GM18507 (cell line): ENCODE results near the gene PGS1.

Experiments
- DNase-seq: peaks from one replicate; pipeline ENCODE4 v3.0.0; 2011; ENCODE audit warnings: low read depth; ENCODE audit not compliant: insufficient read length; ENCODE audit errors: extremely low spot score
- FAIRE-seq: peaks from 2 replicates; lab custom pipeline; 2011; peaks lifted over from hg19 to GRCh38; lab: Jason Lieb, UNC

Gene PGS1

DNA sequence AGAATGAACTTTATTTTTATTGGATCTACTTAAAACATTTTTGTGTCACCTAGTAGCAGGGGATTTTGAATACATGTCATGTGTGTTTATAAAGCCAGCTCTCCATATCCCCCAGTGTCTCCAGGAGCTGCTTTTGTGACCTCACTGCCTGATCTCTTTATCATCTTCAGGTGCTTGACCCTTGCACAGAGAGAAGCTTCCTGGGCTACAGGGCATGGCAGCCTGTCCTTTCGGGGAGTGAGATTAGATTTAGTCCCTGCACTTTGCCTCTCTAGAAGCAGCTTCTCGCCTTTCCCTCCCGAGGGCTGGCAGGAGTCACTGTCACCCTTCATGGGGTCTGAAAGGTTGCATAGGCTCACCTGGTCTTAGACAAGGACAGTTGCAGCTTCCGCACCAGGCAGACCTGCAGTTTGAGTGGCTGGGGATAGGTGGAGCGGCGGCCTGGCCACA, 42.7 kb downstream of the PGS1 start:
- no peak for FAIRE-seq
- no peak for DNase-seq

DNA sequence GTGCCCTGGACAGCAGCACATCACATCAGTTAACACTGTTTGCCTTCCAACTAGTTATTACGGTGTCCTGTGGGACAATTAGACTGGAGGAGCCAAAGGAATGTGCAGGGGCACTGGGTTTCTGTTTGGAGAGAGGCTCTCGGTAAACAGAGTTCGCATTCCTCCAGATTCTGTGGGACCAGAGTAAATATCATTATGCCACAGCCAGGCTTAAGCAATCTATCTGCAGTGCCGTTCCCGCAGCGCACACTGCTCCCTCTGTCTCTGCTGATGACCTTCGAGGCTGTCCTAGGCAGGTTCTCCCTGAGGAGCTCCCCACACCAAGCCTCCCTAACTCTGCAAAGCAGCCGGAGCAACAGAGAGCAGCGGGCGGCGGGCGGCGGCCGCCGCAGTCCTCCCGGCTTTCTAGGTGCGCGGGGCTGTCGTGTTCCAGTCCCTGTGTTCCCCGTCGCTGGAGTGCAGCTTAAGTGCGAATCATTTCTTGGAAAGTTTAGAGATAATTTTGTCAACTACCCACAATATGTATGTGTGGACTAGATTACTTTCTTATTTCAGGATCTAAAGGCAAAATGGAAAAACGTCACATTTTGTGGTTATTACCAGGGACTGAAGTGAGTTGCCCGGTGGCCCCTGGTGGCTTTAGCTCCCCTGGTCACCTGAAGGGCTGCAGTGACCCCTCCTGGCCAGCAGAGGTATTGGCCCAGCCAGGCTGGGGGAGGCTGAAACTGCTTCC, 43.3 kb downstream of the PGS1 start:
- peak; percentile 75 for FAIRE-seq

DNA sequence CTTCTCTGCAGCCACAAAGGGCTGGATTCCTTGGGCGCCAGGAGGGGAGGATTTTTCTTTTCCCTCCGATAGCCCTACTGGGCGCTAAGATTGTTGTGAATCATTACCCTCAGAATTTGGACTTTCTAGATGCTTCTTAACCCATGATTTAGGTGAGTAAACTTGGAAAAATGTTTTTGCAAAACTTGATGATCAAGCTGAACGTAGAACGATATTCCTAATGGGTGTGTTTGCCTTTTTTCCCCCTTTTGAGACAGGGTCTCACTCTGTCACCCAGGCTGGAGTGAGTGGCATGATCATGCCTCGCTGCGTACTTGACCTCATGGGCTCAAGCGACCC, 43.8 kb downstream of the PGS1 start:
- DNase-seq: no peak

More for the DNA sequence above, 43.3 kb downstream of the PGS1 start:
- DNase-seq: peak; percentile 69

DNA sequence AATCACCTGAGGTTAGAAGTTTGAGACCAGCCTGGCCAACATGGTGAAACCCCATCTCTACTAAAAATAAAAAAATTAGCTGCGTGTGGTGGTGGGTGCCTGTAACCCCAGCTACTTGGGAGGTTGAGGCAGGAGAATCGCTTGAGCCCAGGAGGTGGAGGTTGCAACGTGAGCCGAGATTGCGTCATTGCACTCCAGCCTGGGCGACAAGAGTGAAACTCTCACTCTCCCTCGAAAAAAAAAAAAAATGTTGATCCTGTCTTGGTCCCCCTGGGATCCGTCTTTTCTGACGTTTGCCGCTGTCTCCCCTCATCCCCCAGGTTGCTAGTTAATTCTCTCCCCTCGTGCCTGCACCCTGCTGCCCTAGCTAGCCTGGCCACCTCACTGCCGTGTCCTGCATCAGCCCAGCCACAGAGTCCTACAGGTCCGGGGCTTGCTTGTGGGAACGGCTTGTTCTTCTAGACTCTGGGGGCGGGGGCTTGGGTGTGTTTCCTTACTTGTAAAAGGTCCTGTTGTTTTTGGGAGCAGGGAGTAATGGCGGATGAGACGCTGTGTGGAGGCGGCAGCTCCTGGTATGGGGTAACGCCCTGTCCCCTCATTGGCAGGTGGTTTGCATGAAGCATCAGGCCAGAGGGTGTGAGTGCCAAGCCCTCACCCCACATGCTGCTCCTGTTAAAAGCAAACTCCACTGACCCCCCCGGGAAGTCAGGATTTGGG, 44.6 kb downstream of the PGS1 start:
- DNase-seq (no peak), FAIRE-seq (no peak)

More for the DNA sequence above, 43.8 kb downstream of the PGS1 start:
- FAIRE-seq: no peak

DNA sequence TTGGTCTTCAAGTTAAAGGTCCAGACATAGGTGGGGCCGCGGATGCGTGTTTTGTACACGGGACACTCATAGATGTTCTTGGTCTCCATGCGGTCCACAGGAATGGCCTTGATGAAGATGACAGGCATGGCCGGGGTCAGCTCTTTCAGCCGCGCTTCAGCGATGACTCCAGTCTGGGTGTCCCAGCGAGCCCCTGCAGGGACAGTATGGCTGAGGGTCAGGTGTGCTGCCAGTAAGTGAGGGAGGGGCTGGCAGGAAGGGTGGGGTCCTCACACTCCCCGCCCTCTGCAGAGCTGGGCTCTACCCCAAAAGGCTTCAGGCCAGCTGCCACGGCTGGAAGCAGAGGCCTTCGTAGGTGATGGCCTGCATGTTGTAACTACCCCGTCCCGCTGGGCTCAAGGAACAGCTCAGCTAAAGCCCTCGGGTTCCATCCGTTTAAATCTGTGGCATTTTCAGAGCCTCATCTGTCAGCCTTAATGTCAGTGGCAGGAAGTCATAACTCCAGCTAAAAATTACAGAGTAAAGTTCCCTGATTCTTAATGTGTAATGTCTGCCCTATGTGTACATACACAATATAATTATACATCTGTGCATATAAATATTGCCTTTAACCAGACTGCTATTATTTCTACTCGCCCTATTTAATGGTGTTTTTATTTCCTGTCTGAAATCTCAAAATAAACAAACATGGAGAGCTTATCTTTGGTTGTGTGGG, 45.7 kb downstream of the PGS1 start:
- no peak for FAIRE-seq

DNA sequence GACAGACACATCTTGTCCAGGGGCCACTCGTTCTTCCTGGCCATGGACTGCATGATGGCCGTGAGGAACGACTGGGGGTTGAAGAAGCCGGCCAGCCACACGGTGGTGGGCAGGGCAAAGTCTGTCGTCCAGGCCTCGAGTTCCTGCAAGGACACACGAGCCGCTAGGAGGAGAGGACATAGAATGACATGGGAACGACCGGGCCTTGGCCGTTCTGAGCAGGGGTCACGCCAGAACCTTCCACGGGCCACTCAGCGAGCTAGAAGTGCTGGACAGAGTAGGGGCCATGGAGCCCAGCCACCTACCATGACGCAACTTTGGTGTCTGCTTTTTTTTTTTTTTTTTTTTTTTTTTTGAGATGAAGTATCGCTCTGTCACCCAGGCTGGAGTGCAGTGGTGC, 47.0 kb downstream of the PGS1 start:
- DNase-seq (no peak), FAIRE-seq (no peak)

More for the DNA sequence above, 45.7 kb downstream of the PGS1 start:
- DNase-seq: no peak

DNA sequence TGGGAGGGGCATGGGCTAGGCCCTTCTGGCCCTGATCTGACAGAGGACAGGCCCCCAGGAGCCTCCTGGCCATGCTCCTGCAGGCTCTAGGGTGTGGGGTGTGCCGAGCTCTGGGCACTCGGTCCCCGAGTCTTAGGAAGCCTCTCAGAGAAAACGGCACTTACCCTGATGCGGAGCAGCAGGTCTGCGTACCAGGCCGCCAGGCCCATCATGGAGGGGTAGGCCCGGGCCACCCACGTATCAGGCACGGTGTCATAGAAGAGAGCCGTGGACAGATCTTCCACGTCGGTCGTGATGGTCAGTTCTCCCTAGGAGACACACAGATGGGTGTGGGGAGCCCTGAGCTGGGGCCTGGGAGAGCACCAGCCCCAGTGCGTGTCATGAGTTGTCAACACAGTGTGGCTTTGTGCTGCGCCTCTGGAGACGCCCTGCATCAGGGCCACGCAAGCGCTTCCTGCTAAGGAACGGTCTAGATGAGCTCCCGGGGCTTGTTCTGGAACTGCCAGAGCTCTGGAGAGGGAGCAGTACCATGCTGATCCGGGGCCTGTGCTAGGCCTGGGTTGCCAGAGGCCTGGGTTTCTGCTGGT, 47.9 kb downstream of the PGS1 start:
- DNase-seq (no peak), FAIRE-seq (no peak)

DNA sequence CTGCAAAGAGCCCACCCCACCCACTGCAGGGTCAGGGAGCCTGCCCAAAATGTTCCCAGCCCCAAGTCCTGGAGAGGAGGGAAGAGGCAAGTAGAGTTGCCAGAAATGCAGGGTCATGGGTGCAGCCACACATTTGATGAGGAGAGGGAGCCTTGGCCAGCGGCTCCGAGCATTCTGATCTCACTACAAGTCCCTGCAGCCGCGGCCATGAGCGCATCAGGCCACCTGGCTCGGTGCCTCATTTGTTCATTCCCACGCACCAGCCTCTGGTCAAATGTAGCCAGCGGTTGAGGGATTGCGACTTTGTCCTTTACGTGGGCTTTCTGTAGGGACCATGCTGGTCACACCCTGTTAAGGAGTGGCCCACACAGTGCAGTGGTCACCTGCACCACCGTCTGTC, 48.7 kb downstream of the PGS1 start:
- FAIRE-seq: no peak
- no peak for DNase-seq

DNA sequence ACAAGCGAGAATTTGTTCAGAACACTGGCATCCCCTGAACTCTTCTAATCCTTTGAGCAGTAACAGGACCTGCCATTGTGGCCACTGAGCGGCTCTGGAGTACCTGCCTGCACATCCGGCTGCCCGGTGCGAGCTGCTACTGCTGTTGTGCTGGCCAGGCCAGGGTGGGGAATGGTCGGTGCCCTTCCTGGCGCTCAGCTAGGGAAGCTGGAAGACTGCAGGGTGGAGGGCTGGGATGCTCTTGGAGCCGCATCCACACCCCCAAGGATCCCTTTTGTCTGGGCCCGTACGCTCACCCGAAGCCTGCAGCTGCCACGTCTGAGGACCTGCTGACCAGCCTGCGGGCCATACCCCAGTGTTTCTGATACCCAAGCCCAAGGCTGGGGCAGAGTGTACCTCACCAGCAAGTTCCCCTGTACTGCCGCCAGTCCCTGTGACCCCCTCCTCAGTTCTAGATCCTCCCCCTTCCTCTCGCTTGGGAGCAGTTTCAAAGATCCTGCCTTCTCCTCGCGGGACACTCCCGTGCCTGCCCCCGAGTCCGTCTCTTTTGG, 49.7 kb downstream of the PGS1 start:
- FAIRE-seq: no peak
- DNase-seq: no peak

DNA sequence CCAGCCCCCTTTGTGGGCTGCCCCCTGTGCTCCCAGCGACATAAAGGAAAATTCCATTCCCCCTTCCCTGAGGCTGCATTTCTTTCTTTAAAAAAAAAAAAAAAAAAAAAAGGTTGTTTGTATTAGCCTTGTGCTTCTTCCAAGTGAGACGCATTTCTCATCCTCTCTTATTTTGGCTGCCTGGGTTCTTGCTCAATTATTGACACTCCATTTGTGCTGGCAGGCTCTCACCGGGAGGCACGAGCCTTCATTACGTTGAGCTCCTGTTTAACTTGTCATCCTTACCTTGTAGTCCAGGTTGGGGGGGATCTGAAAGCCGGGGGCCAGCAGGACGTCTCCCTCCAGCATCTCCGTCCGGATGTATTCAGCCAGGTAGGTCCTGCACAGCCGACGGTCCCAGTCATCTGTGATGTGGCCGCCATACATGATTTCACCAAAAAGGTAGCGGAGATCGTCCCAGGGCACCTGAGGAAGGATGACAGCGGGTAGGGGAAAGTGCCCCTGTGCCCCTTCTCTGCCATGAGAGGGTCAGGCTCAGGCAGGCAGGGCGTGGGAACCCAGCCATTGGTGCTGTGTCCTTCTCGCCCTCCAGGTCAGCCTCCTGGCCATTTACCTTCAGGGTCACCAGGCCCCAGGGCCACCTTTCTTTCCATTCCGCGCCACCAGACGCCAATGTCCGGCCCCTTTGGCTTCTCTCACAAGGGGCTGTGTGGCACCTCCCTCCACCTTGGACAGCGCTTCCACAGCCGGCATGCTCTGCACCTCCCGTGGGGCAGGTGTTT, 50.6 kb downstream of the PGS1 start:
- FAIRE-seq (no peak), DNase-seq (no peak)

DNA sequence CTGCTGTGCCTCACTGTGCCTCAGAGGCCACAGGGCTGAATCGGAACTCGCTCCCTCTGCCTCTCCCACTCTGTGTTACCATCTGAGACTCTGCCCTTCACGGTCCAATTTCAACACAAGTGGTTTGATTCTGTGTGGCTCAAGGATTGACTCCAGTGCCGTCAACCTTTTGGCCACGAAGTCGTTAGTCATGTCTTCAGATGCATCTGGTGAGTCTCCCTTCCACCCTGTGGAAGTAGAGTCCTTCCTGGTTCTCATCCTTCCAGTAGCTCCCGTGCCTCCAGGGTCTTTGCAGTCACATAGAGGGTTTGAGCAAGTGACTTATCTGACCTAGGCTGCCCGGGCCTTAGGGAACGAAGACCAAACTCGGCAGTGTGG, 51.2 kb downstream of the PGS1 start:
- no peak for FAIRE-seq

DNA sequence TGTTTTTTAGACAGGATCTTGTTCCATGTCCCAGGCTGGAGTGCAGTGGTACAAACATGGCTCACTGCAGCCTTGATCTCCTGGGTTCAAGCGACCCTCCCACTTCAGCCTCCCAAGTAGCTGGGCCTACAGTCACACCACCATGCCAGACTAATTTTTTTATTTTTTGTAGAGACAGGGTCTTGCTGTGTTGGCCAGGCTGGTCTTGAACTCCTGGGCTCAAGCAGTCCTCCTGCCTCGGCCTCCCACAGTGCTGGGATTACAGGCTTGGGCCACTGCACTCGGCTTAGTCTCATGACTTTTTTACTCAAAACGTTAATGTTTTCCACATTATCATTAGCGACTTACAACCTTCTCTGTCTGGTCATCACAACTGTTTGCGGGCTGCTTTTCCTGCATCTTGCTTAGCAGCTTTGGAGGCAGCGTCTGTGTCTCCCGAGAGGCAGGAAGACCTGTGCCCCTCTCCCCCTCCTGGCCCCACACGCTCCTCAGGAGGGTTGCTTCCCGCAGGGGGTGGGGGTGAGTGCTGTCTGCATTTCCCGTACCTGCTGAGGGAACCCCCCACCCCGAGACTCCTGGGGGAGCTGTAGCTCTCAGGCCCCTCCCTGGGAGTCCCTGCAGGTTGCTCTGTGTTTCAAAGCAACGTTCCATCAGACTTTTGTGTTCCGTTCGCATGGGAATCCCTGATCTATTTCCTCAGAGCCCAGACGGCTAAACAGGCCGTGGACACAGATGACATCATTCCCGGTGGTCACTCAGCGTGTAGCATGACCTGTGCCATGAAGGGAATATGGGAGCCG, 52.6 kb downstream of the PGS1 start:
- FAIRE-seq: no peak
- no peak for DNase-seq

More for the DNA sequence above, 51.2 kb downstream of the PGS1 start:
- no peak for DNase-seq

DNA sequence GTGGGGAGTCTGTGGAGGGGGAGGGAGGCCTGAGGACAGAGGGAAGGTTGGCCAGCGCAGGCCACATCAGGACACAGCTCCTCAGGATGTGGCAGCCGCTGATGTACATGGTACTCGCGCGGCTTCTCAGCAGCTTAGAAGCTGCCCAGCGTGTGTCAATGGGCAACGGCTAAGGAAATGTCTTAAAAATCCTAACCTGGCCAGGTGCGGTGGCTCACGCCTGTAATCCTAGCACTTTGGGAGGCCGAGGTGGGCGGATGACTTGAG, 53.2 kb downstream of the PGS1 start:
- FAIRE-seq (no peak), DNase-seq (no peak)

DNA sequence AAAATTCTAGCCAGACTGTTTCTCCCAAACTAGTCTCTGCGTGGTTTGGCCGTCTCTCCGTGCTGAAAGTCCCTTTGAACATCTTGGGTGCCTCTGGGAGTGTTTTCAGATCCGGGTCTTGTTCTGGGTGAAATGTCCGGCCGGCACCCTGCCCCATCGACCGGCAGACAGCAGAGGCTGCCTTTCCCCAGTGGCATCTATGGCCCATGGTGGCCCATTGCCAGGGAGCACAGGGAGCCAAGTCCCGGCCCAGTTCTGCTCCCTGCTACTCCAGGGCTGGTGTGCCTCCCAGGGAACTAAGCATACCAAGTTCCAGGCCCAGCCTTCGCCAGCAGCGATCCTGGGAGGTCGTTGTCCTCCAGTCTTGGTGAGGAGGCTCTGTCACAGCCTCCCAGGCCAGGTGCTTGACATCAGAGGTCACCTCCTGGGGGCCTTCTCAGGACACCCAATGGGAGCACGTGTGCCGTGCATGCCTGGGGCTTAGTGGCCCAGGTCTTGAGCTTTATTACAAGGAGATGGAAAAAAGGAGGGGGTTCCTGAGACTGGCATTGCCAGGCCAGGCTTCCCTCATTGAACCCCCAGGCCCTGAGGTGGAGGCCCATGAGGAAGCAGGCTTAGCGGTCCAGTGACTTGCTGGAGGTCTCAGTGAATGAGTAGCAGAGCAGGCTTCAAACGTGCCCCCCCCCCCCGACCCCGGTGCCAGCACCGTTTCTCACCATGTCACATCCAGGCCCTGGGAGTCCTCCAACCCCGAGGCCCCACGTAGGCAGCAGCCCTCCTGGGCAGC, 54.0 kb downstream of the PGS1 start:
- no peak for FAIRE-seq
- DNase-seq: no peak

DNA sequence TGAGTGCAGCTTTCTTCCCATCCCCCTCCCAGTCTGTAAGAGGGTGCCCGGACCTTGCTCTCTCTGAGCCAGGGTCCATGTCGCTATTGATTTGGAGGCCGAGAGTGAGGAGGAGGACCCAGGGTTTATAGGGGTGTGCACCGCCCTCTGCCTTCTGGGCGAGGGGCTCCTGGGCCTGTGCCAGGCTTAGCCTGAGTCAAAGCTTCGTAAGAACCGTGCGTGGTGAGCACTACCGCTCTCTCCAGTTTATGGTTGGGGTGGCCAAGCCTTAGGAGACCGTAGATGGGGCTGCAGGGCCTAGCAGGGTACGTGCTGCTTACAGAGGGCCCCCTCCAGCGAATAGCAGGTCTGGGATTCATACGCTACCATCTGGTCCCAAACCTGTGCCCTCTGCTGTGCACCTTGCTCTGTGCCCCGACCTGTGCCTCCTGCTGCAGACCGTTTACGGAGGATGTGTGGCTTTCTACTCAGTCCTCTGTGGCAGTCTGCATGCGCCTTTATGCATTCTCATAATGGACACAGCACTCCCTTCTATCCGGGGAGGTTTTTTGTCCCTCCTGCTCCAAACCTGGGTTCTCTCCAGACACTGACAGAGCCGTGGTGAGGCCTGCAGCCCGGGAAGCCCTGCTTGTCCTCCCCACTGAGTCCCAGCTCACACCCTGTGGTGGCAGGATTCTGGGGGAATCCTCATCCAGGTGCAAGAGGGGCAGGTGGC, 54.7 kb downstream of the PGS1 start:
- FAIRE-seq (no peak), DNase-seq (no peak)

DNA sequence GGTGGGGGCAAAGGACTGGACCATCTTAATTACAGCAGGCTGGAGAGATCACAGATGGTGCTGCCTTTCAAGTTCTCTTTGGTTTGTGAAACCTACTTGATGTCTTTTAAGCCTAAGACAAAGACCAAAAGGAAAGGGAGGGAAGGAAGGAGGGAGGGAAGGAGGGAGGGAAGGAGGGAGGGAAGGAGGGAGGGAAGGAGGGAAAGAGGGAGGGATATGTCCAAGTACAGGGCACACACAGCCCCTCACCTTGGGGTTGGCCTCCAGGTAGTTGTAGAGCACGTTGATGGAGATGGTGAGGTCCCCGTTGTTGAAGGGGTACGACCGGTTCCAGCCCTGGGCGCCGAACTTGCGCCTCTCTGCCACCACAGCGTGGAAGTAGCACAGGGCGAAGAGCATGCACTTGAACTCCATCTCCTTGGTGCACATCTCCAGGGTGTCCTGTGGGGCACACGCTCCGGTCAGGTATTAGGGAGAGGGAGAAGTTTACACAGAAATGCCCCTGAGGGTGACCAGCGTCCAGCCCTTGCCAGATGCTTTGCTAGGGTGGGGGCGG, 55.4 kb downstream of the PGS1 start:
- no peak for DNase-seq
- FAIRE-seq: no peak
